ENCODE measurements around the gene FEM1B.
"Not testable (repeated sequence)": the region's sequence is repeated elsewhere in the genome, so short reads cannot be mapped to it uniquely, and the experiment has no call there.

The FEM1B gene

GRCh38 chr15:68277603-68278344 is at the start of gene FEM1B:
Gene FEM1B, plus strand, starts transcription at chr15:68277745. Its CDS starts 673 bp downstream, at chr15:68278418.
- ATAC-seq (peak; percentile 85), DNase-seq (peak; percentile 88)

- ATAC-seq (no peak), DNase-seq (no peak)
Measured at GRCh38 chr15:68228143-68228970, 49.2 kb upstream of the FEM1B start.

GRCh38 chr15:68228971-68229385 is 48.6 kb upstream of the FEM1B start:
- no peak for ATAC-seq
- no peak for DNase-seq

GRCh38 chr15:68229386-68230156 is 48.0 kb upstream of the FEM1B start, which contains the start of gene CLN6:
Gene CLN6, minus strand, starts transcription at chr15:68229728. Its CDS starts 144 bp downstream, at chr15:68229584.
- DNase-seq, result peak; percentile 86
- peak; percentile 88 for ATAC-seq

- no peak for ATAC-seq
- no peak for DNase-seq
Measured at GRCh38 chr15:68230157-68231100, 47.1 kb upstream of the FEM1B start.

GRCh38 chr15:68231102-68231818 is 46.3 kb upstream of the FEM1B start:
- DNase-seq (no peak), ATAC-seq (no peak)

GRCh38 chr15:68232449-68232848 is 45.1 kb upstream of the FEM1B start:
- DNase-seq (no peak), ATAC-seq (no peak)

GRCh38 chr15:68232937-68233336 is 44.6 kb upstream of the FEM1B start:
- DNase-seq (no peak), ATAC-seq (no peak)

GRCh38 chr15:68234060-68234459 is 43.5 kb upstream of the FEM1B start:
- ATAC-seq (no peak), DNase-seq (no peak)

GRCh38 chr15:68234520-68234919 is 43.0 kb upstream of the FEM1B start:
- DNase-seq, ATAC-seq: not testable (repeated sequence)

GRCh38 chr15:68235022-68235421 is 42.5 kb upstream of the FEM1B start:
- no peak for DNase-seq
- no peak for ATAC-seq

GRCh38 chr15:68239025-68239424 is 38.5 kb upstream of the FEM1B start:
- no peak for ATAC-seq
- no peak for DNase-seq

GRCh38 chr15:68241088-68241935 is 36.2 kb upstream of the FEM1B start:
- ATAC-seq (no peak), DNase-seq (no peak)

GRCh38 chr15:68244235-68244634 is 33.3 kb upstream of the FEM1B start:
- ATAC-seq (no peak), DNase-seq (no peak)

GRCh38 chr15:68249058-68249713 is 28.4 kb upstream of the FEM1B start:
- DNase-seq, result no peak
- no peak for ATAC-seq

GRCh38 chr15:68252925-68253534 is 24.5 kb upstream of the FEM1B start:
- ATAC-seq, result peak; percentile 68
- no peak for DNase-seq

GRCh38 chr15:68256675-68257450 is 20.7 kb upstream of the FEM1B start:
- ATAC-seq (peak; percentile 50), DNase-seq (peak; percentile 75)

GRCh38 chr15:68258692-68259091 is 18.9 kb upstream of the FEM1B start:
- ATAC-seq, result peak; percentile 95

More at GRCh38 chr15:68258692-68259091, 18.9 kb upstream of the FEM1B start:
- DNase-seq, result peak; percentile 29
